NCI-H226 (cell line): Measurements from ENCODE around the gene CDH5.

Experiments used
- DNase-seq: peaks from one replicate; pipeline ENCODE4 v3.0.0-alpha.2; 2015

CDH5 gene

DNA sequence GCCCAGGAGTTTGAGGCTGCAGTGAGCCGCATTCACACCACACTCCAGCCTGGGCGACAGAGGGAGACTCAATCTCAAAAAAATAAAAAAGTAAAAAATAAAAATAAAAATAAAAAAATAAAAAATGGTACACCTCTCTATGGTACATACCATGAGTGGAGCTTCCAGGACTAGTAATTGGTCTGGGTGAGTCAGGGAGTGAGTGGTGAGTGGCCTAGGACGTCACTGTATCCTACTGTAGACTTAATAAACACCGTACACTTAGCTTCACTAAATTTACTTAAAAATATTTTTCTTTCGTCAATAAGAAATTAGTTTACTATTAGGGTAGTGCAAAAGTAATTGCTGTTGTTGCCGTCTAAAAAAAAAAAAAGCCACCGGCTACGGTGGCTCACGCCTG, 9.0 kb downstream of the CDH5 start:
- DNase-seq: no peak

GRCh38 chr16:66376114-66376513, 9.6 kb downstream of the CDH5 start:
- DNase-seq: no peak

- no peak for DNase-seq
Measured at GRCh38 chr16:66376577-66377305, 10.2 kb downstream of the CDH5 start.

- DNase-seq: no peak
Measured at GRCh38 chr16:66377324-66377723, 10.8 kb downstream of the CDH5 start.

- no peak for DNase-seq
Measured at GRCh38 chr16:66378741-66379570, 12.5 kb downstream of the CDH5 start.

- DNase-seq: no peak
Measured at GRCh38 chr16:66379571-66379941, 13.1 kb downstream of the CDH5 start.

DNA sequence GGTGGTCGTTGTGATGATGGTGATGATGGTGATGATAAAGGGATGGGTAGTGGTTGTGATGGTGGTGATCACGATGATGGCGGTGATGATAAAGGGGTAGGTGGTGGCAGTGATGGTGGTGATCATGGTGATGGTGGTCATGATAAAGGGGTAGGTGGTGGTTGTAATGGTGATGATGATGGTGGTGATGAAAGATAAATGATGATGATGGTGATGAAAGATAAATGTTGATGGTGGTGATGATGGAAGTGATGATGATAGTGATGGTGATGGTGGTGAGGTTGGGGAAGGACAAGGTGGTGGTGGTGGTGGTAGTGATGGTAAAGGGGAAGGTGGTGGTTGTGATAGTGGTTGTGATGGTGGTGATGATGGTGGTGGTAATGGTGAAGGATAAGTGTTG, 13.9 kb downstream of the CDH5 start:
- DNase-seq: no peak

DNA sequence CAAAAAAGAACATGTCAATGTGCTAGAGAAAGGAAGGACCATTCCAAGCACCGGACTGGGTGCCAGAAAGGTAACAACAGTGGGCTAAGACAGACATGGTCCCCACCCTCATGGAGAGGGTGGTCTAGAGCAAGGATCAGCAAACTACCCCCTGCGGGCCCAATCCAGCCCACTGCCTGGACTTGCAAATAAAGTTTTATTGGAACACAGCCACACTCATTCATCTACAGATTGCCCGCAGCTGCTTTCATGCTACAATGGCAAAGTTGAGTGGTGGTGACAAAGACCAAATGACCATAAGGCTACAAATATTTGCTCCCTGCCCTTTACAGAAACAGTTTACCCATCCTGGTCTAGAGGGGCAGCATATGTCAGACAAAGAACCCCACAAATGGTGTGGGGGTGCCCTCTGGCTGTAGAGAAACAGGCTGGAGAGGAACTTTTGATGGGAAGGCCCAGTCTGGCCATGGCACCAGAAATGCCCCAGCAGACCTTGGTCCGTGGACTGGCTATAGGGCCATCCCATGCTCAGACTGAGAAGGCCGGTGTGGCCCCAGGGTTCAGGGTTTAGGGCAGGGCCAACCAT, 15.2 kb downstream of the CDH5 start:
- no peak for DNase-seq

GRCh38 chr16:66382171-66382965, 15.9 kb downstream of the CDH5 start:
- DNase-seq: peak; percentile 97

DNA sequence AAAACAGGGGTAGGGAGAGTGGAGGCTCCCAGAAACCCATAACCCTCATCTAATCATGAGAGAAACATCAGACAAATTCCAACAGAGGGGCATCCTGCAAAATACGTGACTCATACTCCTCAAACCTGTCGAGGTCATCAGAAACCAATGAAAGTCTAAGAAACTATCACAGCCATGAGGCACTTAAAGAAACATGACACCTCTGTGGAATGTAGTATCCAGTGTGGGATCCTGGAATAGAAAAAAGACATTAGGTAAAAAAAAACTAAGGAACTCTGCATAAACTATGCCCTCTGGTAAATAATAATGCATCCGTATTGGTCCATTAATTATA, 16.4 kb downstream of the CDH5 start:
- peak; percentile 96 for DNase-seq

DNA sequence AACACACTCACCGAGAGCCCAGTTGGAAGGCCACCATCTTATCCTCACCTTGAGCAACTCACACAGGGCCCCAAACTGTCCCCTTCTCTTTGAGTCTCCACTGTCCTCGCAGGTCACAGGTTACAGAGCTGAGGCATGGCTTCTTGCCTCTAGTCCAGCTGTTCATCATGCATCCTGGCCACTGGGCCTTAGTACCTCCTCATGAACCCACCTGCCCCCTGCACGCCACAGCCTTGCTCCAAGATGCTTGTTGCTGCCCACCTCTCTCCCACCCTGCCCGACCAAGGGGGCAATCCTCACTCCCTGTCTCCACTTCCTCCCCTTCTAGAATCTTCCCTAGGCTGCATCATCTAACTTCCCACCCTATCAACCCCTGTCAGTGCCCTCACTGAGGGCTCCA, 17.1 kb downstream of the CDH5 start:
- DNase-seq: no peak

DNA sequence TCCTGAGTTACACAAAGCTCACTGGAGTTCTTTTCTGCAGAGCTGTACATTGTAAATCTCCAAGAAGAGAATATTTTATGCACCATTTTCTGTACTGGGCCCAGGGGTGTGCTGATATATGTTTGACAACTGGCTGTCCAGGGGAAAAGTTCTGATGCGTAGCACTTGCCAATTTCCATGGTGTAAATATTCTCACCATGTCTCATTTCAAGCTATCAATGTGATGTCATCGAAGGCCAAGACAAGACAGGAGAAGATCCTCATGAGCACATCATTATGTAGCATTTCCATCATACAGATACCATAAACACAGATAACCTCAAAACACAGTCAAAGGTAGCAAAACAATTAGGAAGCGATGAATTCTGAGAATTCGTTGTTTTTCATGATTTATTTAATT, 18.9 kb downstream of the CDH5 start:
- DNase-seq: no peak

GRCh38 chr16:66386629-66387622, 20.4 kb downstream of the CDH5 start:
- no peak for DNase-seq

- DNase-seq: no peak
Measured at GRCh38 chr16:66387817-66388332, 21.4 kb downstream of the CDH5 start.

GRCh38 chr16:66388350-66389139, 22.1 kb downstream of the CDH5 start:
- DNase-seq: no peak

- DNase-seq: no peak
Measured at GRCh38 chr16:66389256-66390176, 23.0 kb downstream of the CDH5 start.

GRCh38 chr16:66390346-66391108, 24.0 kb downstream of the CDH5 start:
- DNase-seq: no peak

GRCh38 chr16:66391726-66392670, 25.5 kb downstream of the CDH5 start:
- DNase-seq: no peak
